H9 (cell line): ENCODE measurements around the gene FEZ2. TPM values are rescaled to one million over a fixed set of nuclear protein-coding genes. Genes with fewer than 3 reads are reported as not detected.

Experiments
- DNase-seq: peaks from one replicate; pipeline ENCODE4 v3.0.0-alpha.2; 2017
- H2AFZ ChIP-seq: one replicate; pipeline ENCODE4 v1.6.1; 2013; ENCODE audit warnings: mild to moderate bottlenecking, low read length, control low read depth, moderate library complexity
- H2AK5ac ChIP-seq: 2 replicates; pipeline ENCODE4 v1.6.1; 2013; ENCODE audit warnings: low read length, control low read depth, mixed read lengths; ENCODE audit not compliant: insufficient read length
- H2BK120ac ChIP-seq: one replicate; pipeline ENCODE4 v1.6.1; 2013; ENCODE audit warnings: low read depth, mild to moderate bottlenecking, low read length, control low read depth, inconsistent platforms; ENCODE audit not compliant: poor library complexity, severe bottlenecking
- H2BK12ac ChIP-seq: 2 replicates; pipeline ENCODE4 v1.6.1; 2013; ENCODE audit warnings: low read length, control low read depth, mixed read lengths, low read depth; ENCODE audit not compliant: insufficient read length
- H2BK15ac ChIP-seq: 2 replicates; pipeline ENCODE4 v1.6.1; 2013; ENCODE audit warnings: low read depth, low read length, control low read depth
- H2BK20ac ChIP-seq: one replicate; pipeline ENCODE4 v1.6.1; 2013; ENCODE audit warnings: low read depth, mild to moderate bottlenecking, low read length, control low read depth, inconsistent platforms; ENCODE audit not compliant: poor library complexity, severe bottlenecking
- H2BK5ac ChIP-seq: 2 replicates; pipeline ENCODE4 v1.6.1; 2013; ENCODE audit warnings: low read length, control low read depth, mixed read lengths; ENCODE audit not compliant: insufficient read length
- H3K14ac ChIP-seq: 2 replicates; pipeline ENCODE4 v1.6.1; 2013; ENCODE audit warnings: low read length, control low read depth; ENCODE audit not compliant: insufficient read depth
- H3K18ac ChIP-seq: 2 replicates; pipeline ENCODE4 v1.6.1; 2013; ENCODE audit warnings: low read depth, mild to moderate bottlenecking, mixed read lengths, low read length, control low read depth; ENCODE audit not compliant: insufficient read length
- H3K23ac ChIP-seq: 2 replicates; pipeline ENCODE4 v1.6.1; 2013; ENCODE audit warnings: low read length, control low read depth, mixed read lengths, low read depth; ENCODE audit not compliant: insufficient read length
- H3K23me2 ChIP-seq: 2 replicates; pipeline ENCODE4 v1.6.1; 2013; ENCODE audit warnings: low read depth, mild to moderate bottlenecking, mixed read lengths, low read length, control low read depth; ENCODE audit not compliant: insufficient read length, poor library complexity, severe bottlenecking
- H3K27ac ChIP-seq: 2 replicates; pipeline ENCODE4 v1.5.1; 2013; ENCODE audit warnings: low read length, control low read depth, mixed read lengths, low read depth; ENCODE audit not compliant: insufficient read length
- H3K27me3 ChIP-seq: 2 replicates; pipeline ENCODE4 v1.6.1; 2013; ENCODE audit warnings: low read length, control low read depth, inconsistent platforms; ENCODE audit not compliant: insufficient read depth
- H3K4ac ChIP-seq: 2 replicates; pipeline ENCODE4 v1.6.1; 2013; ENCODE audit warnings: low read depth, mild to moderate bottlenecking, control low read depth, inconsistent platforms, low read length, moderate library complexity
- H3K4me1 ChIP-seq: 2 replicates; pipeline ENCODE4 v1.6.1; 2013; ENCODE audit warnings: low read length, control low read depth, inconsistent platforms; ENCODE audit not compliant: insufficient read depth
- H3K4me2 ChIP-seq: 2 replicates; pipeline ENCODE4 v1.6.1; 2013; ENCODE audit warnings: low read length, control low read depth, mixed read lengths; ENCODE audit not compliant: insufficient read length, insufficient read depth
- H3K56ac ChIP-seq: 2 replicates; pipeline ENCODE4 v1.6.1; 2013; ENCODE audit warnings: low read depth, mild to moderate bottlenecking, mixed read lengths, low read length, control low read depth; ENCODE audit not compliant: insufficient read length
- H3K79me1 ChIP-seq: 2 replicates; pipeline ENCODE4 v1.6.1; 2013; ENCODE audit warnings: low read depth, mild to moderate bottlenecking, moderate library complexity, low read length, control low read depth, inconsistent platforms; ENCODE audit not compliant: insufficient read depth, poor library complexity, severe bottlenecking
- H3K79me2 ChIP-seq: 2 replicates; pipeline ENCODE4 v1.6.1; 2013; ENCODE audit warnings: low read length, control low read depth, inconsistent platforms; ENCODE audit not compliant: insufficient read depth
- H3K9ac ChIP-seq: 2 replicates; pipeline ENCODE4 v1.6.1; 2013; ENCODE audit warnings: low read length, control low read depth, mixed read lengths; ENCODE audit not compliant: insufficient read length; ENCODE audit errors: extremely low read depth
- H3K9me3 ChIP-seq: one replicate; pipeline ENCODE4 v1.6.1; 2013; ENCODE audit warnings: low read depth, low read length, inconsistent platforms; ENCODE audit not compliant: control insufficient read depth
- H3T11ph ChIP-seq: one replicate; pipeline ENCODE4 v1.6.1; 2013; ENCODE audit warnings: mild to moderate bottlenecking, low read length, control low read depth, inconsistent platforms
- H4K20me1 ChIP-seq: one replicate; pipeline ENCODE4 v1.6.1; 2013; ENCODE audit not compliant: control insufficient read depth, insufficient read length, insufficient read depth
- H4K5ac ChIP-seq: 2 replicates; pipeline ENCODE4 v1.6.1; 2013; ENCODE audit warnings: low read depth, mild to moderate bottlenecking, mixed read lengths, low read length, control low read depth; ENCODE audit not compliant: insufficient read length
- H4K8ac ChIP-seq: replicated peaks from 2 replicates; pipeline ENCODE4 v1.6.1; 2013; ENCODE audit warnings: low read length, control low read depth, mixed read lengths, low read depth; ENCODE audit not compliant: insufficient read length
- H4K91ac ChIP-seq: 2 replicates; pipeline ENCODE4 v1.6.1; 2013; ENCODE audit warnings: low read depth, mild to moderate bottlenecking, moderate library complexity, mixed read lengths, low read length, control low read depth; ENCODE audit not compliant: insufficient read length
- H3K27ac Mint-ChIP-seq, 3 experiments: 2 replicates in 2 of 3; 3 replicates in 1 of 3; pipeline ENCODE4 v1.8.0; 2020 to 2021; ENCODE audit warnings: mixed read lengths in 3 of 3, mild to moderate bottlenecking in 1 of 3, moderate library complexity in 1 of 3
- H3K27me3 Mint-ChIP-seq: 2 replicates; pipeline ENCODE4 v1.8.0; 2021; ENCODE audit warnings: low read depth, mild to moderate bottlenecking, moderate library complexity, mixed read lengths
- H3K36me3 Mint-ChIP-seq, 3 experiments: 2 replicates in 2 of 3; 3 replicates in 1 of 3; pipeline ENCODE4 v1.8.0; 2020 to 2021; ENCODE audit warnings: low read depth in 3 of 3, mixed read lengths in 3 of 3; ENCODE audit not compliant: insufficient read depth in 1 of 3
- H3K4me1 Mint-ChIP-seq, 2 experiments: 2 replicates each; pipeline ENCODE4 v1.8.0; 2020; ENCODE audit warnings: mixed read lengths in 2 of 2
- H3K4me3 Mint-ChIP-seq, 2 experiments: 2 replicates in 1 of 2; 3 replicates in 1 of 2; pipeline ENCODE4 v1.8.0; 2020 to 2021; ENCODE audit warnings: mild to moderate bottlenecking in 2 of 2, mixed read lengths in 2 of 2, moderate library complexity in 1 of 2
- H3K9me3 Mint-ChIP-seq, 2 experiments: 2 replicates in 1 of 2; 3 replicates in 1 of 2; pipeline ENCODE4 v1.8.0; 2020; ENCODE audit warnings: mild to moderate bottlenecking in 2 of 2, mixed read lengths in 2 of 2, moderate library complexity in 1 of 2
- WGBS: extraction: QIAGEN DNeasy Blood & Tissue Kit; methylation state at CpG from one replicate; pipeline ENCODE4 v1.1.7; 2013; ENCODE audit warnings: missing lambda C conversion rate, low lambda C conversion rate, mixed read lengths; ENCODE audit not compliant: insufficient read length; ENCODE audit errors: extremely low coverage; 5-methylcytosine and 5-hydroxymethylcytosine counted together
- total RNA-seq: library from RNA; stranded (reverse); gene quantifications from 2 replicates; pipeline ENCODE4 v1.2.1, GENCODE V29; 2021
- TF ChIP-seq, protein P1 (sequence below): fragments of 200-600 bp; sonication (generic); conservative IDR thresholded peaks from 3 replicates; pipeline ENCODE4 v1.8.0; 2021; ENCODE audit warnings: antibody characterized with exemption, mild to moderate bottlenecking

FEZ2 gene
- total RNA-seq, 1 experiment from 2014 or later, result 27.7 TPM

DNA sequence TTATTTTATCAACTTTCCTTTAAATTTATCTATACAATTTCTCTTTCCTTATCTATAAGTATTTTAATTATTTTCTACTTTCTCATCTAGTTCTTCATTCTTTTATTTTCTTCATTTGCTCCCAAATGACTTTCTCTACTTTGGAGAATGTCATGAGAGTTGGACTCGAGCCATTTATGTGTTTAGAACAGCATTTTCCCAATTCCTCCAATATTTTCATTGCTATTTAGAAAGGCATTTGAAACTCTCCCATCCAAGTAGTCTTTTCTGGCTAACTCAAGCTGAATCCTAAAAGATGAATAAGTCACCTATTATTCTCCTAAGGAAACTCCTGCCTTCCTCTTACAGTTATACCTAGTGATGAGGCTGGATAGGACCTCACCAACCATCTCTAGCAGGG lies 15.8 kb upstream of the FEZ2 start:
- TF ChIP-seq, protein P1, sequence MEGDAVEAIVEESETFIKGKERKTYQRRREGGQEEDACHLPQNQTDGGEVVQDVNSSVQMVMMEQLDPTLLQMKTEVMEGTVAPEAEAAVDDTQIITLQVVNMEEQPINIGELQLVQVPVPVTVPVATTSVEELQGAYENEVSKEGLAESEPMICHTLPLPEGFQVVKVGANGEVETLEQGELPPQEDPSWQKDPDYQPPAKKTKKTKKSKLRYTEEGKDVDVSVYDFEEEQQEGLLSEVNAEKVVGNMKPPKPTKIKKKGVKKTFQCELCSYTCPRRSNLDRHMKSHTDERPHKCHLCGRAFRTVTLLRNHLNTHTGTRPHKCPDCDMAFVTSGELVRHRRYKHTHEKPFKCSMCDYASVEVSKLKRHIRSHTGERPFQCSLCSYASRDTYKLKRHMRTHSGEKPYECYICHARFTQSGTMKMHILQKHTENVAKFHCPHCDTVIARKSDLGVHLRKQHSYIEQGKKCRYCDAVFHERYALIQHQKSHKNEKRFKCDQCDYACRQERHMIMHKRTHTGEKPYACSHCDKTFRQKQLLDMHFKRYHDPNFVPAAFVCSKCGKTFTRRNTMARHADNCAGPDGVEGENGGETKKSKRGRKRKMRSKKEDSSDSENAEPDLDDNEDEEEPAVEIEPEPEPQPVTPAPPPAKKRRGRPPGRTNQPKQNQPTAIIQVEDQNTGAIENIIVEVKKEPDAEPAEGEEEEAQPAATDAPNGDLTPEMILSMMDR, result no peak
- Mint-ChIP-seq H3K4me1 (peaks cover 61 to 67% of the 10 kb centered on the region in 2 experiments), H3K27ac (no peak overlapping the region), H3K27me3 (peaks cover 3% of the 10 kb centered on the region; the same call in 1 of the 2 replicates), H3K36me3 (no peaks in the 10 kb centered on the region; a peak in 1 of 7 replicates), H3K9me3 (no peaks in the 10 kb centered on the region), H3K4me3 (no peak overlapping the region)
- no peaks in the 10 kb centered on the region for H3K23me2 ChIP-seq
- H3K56ac ChIP-seq, result no peak overlapping the region
- no peak overlapping the region for H3T11ph ChIP-seq
- no peaks in the 10 kb centered on the region for H3K79me2 ChIP-seq
- no peak overlapping the region for H3K14ac ChIP-seq
- H2BK20ac ChIP-seq, result no peak overlapping the region
- no peak overlapping the region for H3K9ac ChIP-seq
- no peak overlapping the region for H3K4me2 ChIP-seq
- no peak overlapping the region for H3K4ac ChIP-seq
- no peaks in the 10 kb centered on the region for H3K27me3 ChIP-seq
- no peak overlapping the region for H2AFZ ChIP-seq
- no peak overlapping the region for H3K18ac ChIP-seq
- no peak overlapping the region for H2AK5ac ChIP-seq
- H3K4me1 ChIP-seq, result peaks cover 5% of the 10 kb centered on the region; the same call in 1 of the 2 replicates
- no peak overlapping the region for H2BK12ac ChIP-seq
- no peak overlapping the region for H4K5ac ChIP-seq
- no peaks in the 10 kb centered on the region for H3K9me3 ChIP-seq
- no peak overlapping the region for H2BK15ac ChIP-seq
- H4K91ac ChIP-seq, result no peak overlapping the region
- H2BK120ac ChIP-seq, result no peak overlapping the region
- no peak overlapping the region for H3K27ac ChIP-seq
- DNase-seq, result no peak
- no peak overlapping the region for H4K8ac ChIP-seq
- H3K23ac ChIP-seq, result no peak overlapping the region
- H4K20me1 ChIP-seq, result no peaks in the 10 kb centered on the region
- no peaks in the 10 kb centered on the region for H3K79me1 ChIP-seq
- H2BK5ac ChIP-seq, result no peak overlapping the region
- no CpG with 5 or more reads among the region's 1 CpG for WGBS
